ENCODE measurements around the gene ATP8B4.

The ATP8B4 gene

DNA sequence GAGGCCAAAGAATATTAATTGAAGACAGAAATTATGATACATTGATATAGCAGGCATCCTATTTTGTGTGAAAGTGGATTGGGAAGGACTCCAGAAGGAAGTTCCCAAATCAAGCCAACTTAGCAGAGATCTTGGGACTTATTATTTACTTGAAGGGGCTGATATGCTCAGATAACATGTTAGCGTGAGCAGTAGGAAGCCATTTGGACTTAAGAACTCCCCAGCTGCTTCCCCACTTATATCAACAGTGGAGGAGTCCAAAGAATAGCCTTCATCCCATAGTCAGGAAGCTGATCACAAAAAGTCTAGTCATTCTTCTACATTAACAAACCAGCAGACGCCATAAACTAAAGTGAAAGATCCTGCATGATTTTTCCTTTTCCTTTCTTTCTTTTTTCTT is 200.0 kb downstream of the ATP8B4 start:
- H4K12ac ChIP-seq (ENCODE audit: low read depth, low read length) = no peak overlapping the region
- no peaks in the 10 kb centered on the region for H3K36me3 ChIP-seq (ENCODE audit: control insufficient read depth in 1 of 2, insufficient read depth in 2 of 2, low read length in 2 of 2)
- H3K4me2 ChIP-seq (ENCODE audit: low read length) = no peak overlapping the region
- H3K23ac ChIP-seq (ENCODE audit: low read length) = no peak overlapping the region
- no peaks in the 10 kb centered on the region for H3K79me1 ChIP-seq (ENCODE audit: low read length)
- no peak overlapping the region for H2BK5ac ChIP-seq (ENCODE audit: low read depth, low read length, poor library complexity)
- no peak overlapping the region for H3K9ac ChIP-seq (ENCODE audit: low read length)
- no CpG with 5 or more reads among the region's 2 CpGs for WGBS (ENCODE audit: extremely low coverage, insufficient coverage, insufficient read length)
- no peaks in the 10 kb centered on the region for H3K9me3 ChIP-seq (ENCODE audit: insufficient read depth, low read depth, low read length)
- H4K8ac ChIP-seq (ENCODE audit: low read depth, low read length) = no peak overlapping the region
- H3K79me2 ChIP-seq (ENCODE audit: control insufficient read depth, insufficient read depth, low read length, poor library complexity) = no peaks in the 10 kb centered on the region
- no peak overlapping the region for H3K18ac ChIP-seq (ENCODE audit: low read length)
- no peak overlapping the region for H2BK120ac ChIP-seq (ENCODE audit: insufficient read depth, low read length, poor library complexity)
- no peaks in the 10 kb centered on the region for H3K27me3 ChIP-seq (ENCODE audit: insufficient read depth, low read length)
- no peak overlapping the region for H3K4me3 ChIP-seq (ENCODE audit: low read depth, low read length)
- H3K14ac ChIP-seq (ENCODE audit: low read length) = no peak overlapping the region
- DNase-seq = no peak
- H3K27ac ChIP-seq (ENCODE audit: low read depth, low read length) = no peak overlapping the region
- no peak overlapping the region for H2AFZ ChIP-seq (ENCODE audit: insufficient read depth, low read length, poor library complexity)
- no peaks in the 10 kb centered on the region for H3K4me1 ChIP-seq (ENCODE audit: control insufficient read depth in 1 of 2, insufficient read depth in 2 of 2, low read length in 2 of 2)
- H4K91ac ChIP-seq (ENCODE audit: low read depth, low read length) = no peak overlapping the region
- no peak overlapping the region for H2BK12ac ChIP-seq (ENCODE audit: low read length)
- H2AK5ac ChIP-seq (ENCODE audit: low read length) = no peak overlapping the region
- no peak overlapping the region for H3K4ac ChIP-seq (ENCODE audit: low read depth, low read length)

- no peak overlapping the region for H2BK5ac ChIP-seq (ENCODE audit: low read depth, low read length, poor library complexity)
- H2BK120ac ChIP-seq (ENCODE audit: insufficient read depth, low read length, poor library complexity) = no peak overlapping the region
- H3K79me2 ChIP-seq (ENCODE audit: control insufficient read depth, insufficient read depth, low read length, poor library complexity) = no peaks in the 10 kb centered on the region
- no peak overlapping the region for H3K14ac ChIP-seq (ENCODE audit: low read length)
- no peak overlapping the region for H2BK12ac ChIP-seq (ENCODE audit: low read length)
- WGBS (ENCODE audit: extremely low coverage, insufficient coverage, insufficient read length) = no CpG with 5 or more reads among the region's 1 CpG
- H3K4ac ChIP-seq (ENCODE audit: low read depth, low read length) = no peak overlapping the region
- H2AK5ac ChIP-seq (ENCODE audit: low read length) = no peak overlapping the region
- no peak overlapping the region for H4K91ac ChIP-seq (ENCODE audit: low read depth, low read length)
- H3K23ac ChIP-seq (ENCODE audit: low read length) = no peak overlapping the region
- no peak for DNase-seq
- no peak overlapping the region for H3K4me3 ChIP-seq (ENCODE audit: low read depth, low read length)
- no peak overlapping the region for H4K12ac ChIP-seq (ENCODE audit: low read depth, low read length)
- H3K27ac ChIP-seq (ENCODE audit: low read depth, low read length) = no peak overlapping the region
- H3K4me2 ChIP-seq (ENCODE audit: low read length) = no peak overlapping the region
- no peaks in the 10 kb centered on the region for H3K79me1 ChIP-seq (ENCODE audit: low read length)
- no peaks in the 10 kb centered on the region for H3K4me1 ChIP-seq (ENCODE audit: control insufficient read depth in 1 of 2, insufficient read depth in 2 of 2, low read length in 2 of 2)
- H3K9me3 ChIP-seq (ENCODE audit: insufficient read depth, low read depth, low read length) = no peaks in the 10 kb centered on the region
- no peak overlapping the region for H4K8ac ChIP-seq (ENCODE audit: low read depth, low read length)
- H2AFZ ChIP-seq (ENCODE audit: insufficient read depth, low read length, poor library complexity) = no peak overlapping the region
- H3K18ac ChIP-seq (ENCODE audit: low read length) = no peak overlapping the region
- H3K36me3 ChIP-seq (ENCODE audit: control insufficient read depth in 1 of 2, insufficient read depth in 2 of 2, low read length in 2 of 2) = no peaks in the 10 kb centered on the region
- no peaks in the 10 kb centered on the region for H3K27me3 ChIP-seq (ENCODE audit: insufficient read depth, low read length)
- H3K9ac ChIP-seq (ENCODE audit: low read length) = no peak overlapping the region
These were observed 200.9 kb downstream of the ATP8B4 start for GRCh38 chr15:49918121-49918520.

- Histone ChIP-seq H3K79me2 (ENCODE audit: control insufficient read depth, insufficient read depth, low read length, poor library complexity) (no peaks in the 10 kb centered on the region), H4K91ac (ENCODE audit: low read depth, low read length) (no peak overlapping the region), H3K14ac (ENCODE audit: low read length) (no peak overlapping the region), H3K36me3 (ENCODE audit: control insufficient read depth in 1 of 2, insufficient read depth in 2 of 2, low read length in 2 of 2) (no peaks in the 10 kb centered on the region), H3K27me3 (ENCODE audit: insufficient read depth, low read length) (no peaks in the 10 kb centered on the region), H2AK5ac (ENCODE audit: low read length) (no peak overlapping the region), H2BK120ac (ENCODE audit: insufficient read depth, low read length, poor library complexity) (no peak overlapping the region), H3K4ac (ENCODE audit: low read depth, low read length) (no peak overlapping the region), H3K23ac (ENCODE audit: low read length) (no peak overlapping the region), H2BK5ac (ENCODE audit: low read depth, low read length, poor library complexity) (no peak overlapping the region), H3K9me3 (ENCODE audit: insufficient read depth, low read depth, low read length) (no peaks in the 10 kb centered on the region), H3K4me2 (ENCODE audit: low read length) (no peak overlapping the region), H3K4me1 (ENCODE audit: control insufficient read depth in 1 of 2, insufficient read depth in 2 of 2, low read length in 2 of 2) (no peaks in the 10 kb centered on the region), H4K8ac (ENCODE audit: low read depth, low read length) (no peak overlapping the region), H4K12ac (ENCODE audit: low read depth, low read length) (no peak overlapping the region), H3K27ac (ENCODE audit: low read depth, low read length) (no peak overlapping the region), H2AFZ (ENCODE audit: insufficient read depth, low read length, poor library complexity) (no peak overlapping the region), H3K4me3 (ENCODE audit: low read depth, low read length) (no peak overlapping the region), H2BK12ac (ENCODE audit: low read length) (no peak overlapping the region), H3K79me1 (ENCODE audit: low read length) (no peaks in the 10 kb centered on the region), H3K18ac (ENCODE audit: low read length) (no peak overlapping the region), H3K9ac (ENCODE audit: low read length) (no peak overlapping the region)
- WGBS (ENCODE audit: extremely low coverage, insufficient coverage, insufficient read length) = no CpG with 5 or more reads among the region's 2 CpGs
- DNase-seq = no peak
These were observed 202.0 kb downstream of the ATP8B4 start for GRCh38 chr15:49916998-49917397.

- Histone ChIP-seq H3K36me3 (ENCODE audit: control insufficient read depth in 1 of 2, insufficient read depth in 2 of 2, low read length in 2 of 2) (no peaks in the 10 kb centered on the region), H2AK5ac (ENCODE audit: low read length) (no peak overlapping the region), H2BK120ac (ENCODE audit: insufficient read depth, low read length, poor library complexity) (no peak overlapping the region), H3K27ac (ENCODE audit: low read depth, low read length) (no peak overlapping the region), H3K79me1 (ENCODE audit: low read length) (no peaks in the 10 kb centered on the region), H4K12ac (ENCODE audit: low read depth, low read length) (no peak overlapping the region), H2BK5ac (ENCODE audit: low read depth, low read length, poor library complexity) (no peak overlapping the region), H3K14ac (ENCODE audit: low read length) (no peak overlapping the region), H4K8ac (ENCODE audit: low read depth, low read length) (no peak overlapping the region), H3K27me3 (ENCODE audit: insufficient read depth, low read length) (no peaks in the 10 kb centered on the region), H3K4me3 (ENCODE audit: low read depth, low read length) (no peak overlapping the region), H3K4ac (ENCODE audit: low read depth, low read length) (no peak overlapping the region), H4K91ac (ENCODE audit: low read depth, low read length) (no peak overlapping the region), H2AFZ (ENCODE audit: insufficient read depth, low read length, poor library complexity) (no peak overlapping the region), H3K23ac (ENCODE audit: low read length) (no peak overlapping the region), H3K4me2 (ENCODE audit: low read length) (no peak overlapping the region), H3K18ac (ENCODE audit: low read length) (no peak overlapping the region), H3K9me3 (ENCODE audit: insufficient read depth, low read depth, low read length) (no peaks in the 10 kb centered on the region), H3K9ac (ENCODE audit: low read length) (no peak overlapping the region), H3K4me1 (ENCODE audit: control insufficient read depth in 1 of 2, insufficient read depth in 2 of 2, low read length in 2 of 2) (no peaks in the 10 kb centered on the region), H3K79me2 (ENCODE audit: control insufficient read depth, insufficient read depth, low read length, poor library complexity) (no peaks in the 10 kb centered on the region), H2BK12ac (ENCODE audit: low read length) (no peak overlapping the region)
- no CpG with 5 or more reads among the region's 5 CpGs for WGBS (ENCODE audit: extremely low coverage, insufficient coverage, insufficient read length)
- no peak for DNase-seq
These were observed 203.2 kb downstream of the ATP8B4 start for GRCh38 chr15:49915822-49916221.
